GM19372 (cell line): ENCODE data around the gene TXNRD2.

Experiments used
- ATAC-seq: cut with Tn5 transposase; IDR thresholded peaks from one replicate; pipeline ENCODE4 v1.9.1; 2021; ENCODE audit warnings: mild to moderate bottlenecking, low read depth, moderate library complexity; ENCODE audit not compliant: unreplicated experiment

Gene TXNRD2

GRCh38 chr22:19941365-19942082, at the start of gene TXNRD2, which contains the start of gene COMT:
TXNRD2 (minus strand) TSS chr22:19941818; CDS start chr22:19941803, 15 bp downstream.
COMT (plus strand) TSS chr22:19941772; CDS start chr22:19962527, 20,755 bp downstream.
- no peak for ATAC-seq

GRCh38 chr22:19991395-19991644, 49.7 kb upstream of the TXNRD2 start:
- no peak for ATAC-seq

GRCh38 chr22:19990609-19991394, 49.2 kb upstream of the TXNRD2 start:
- ATAC-seq = no peak

- ATAC-seq = no peak
Measured at GRCh38 chr22:19990188-19990587, 48.6 kb upstream of the TXNRD2 start.

- no peak for ATAC-seq
Measured at GRCh38 chr22:19989725-19990067, 48.1 kb upstream of the TXNRD2 start.

GRCh38 chr22:19988965-19989724, 47.5 kb upstream of the TXNRD2 start:
- no peak for ATAC-seq

- ATAC-seq = no peak
Measured at GRCh38 chr22:19988331-19988808, 46.8 kb upstream of the TXNRD2 start.

- no peak for ATAC-seq
Measured at GRCh38 chr22:19987394-19988306, 46.0 kb upstream of the TXNRD2 start.

GRCh38 chr22:19986410-19987341, 45.1 kb upstream of the TXNRD2 start:
- ATAC-seq = peak; percentile 54

GRCh38 chr22:19986011-19986409, 44.4 kb upstream of the TXNRD2 start:
- ATAC-seq = no peak

- no peak for ATAC-seq
Measured at GRCh38 chr22:19984851-19985811, 43.5 kb upstream of the TXNRD2 start.

GRCh38 chr22:19984201-19984753, 42.7 kb upstream of the TXNRD2 start:
- no peak for ATAC-seq

GRCh38 chr22:19983741-19984140, 42.1 kb upstream of the TXNRD2 start:
- no peak for ATAC-seq

GRCh38 chr22:19982991-19983578, 41.5 kb upstream of the TXNRD2 start:
- ATAC-seq = no peak

GRCh38 chr22:19981961-19982920, 40.6 kb upstream of the TXNRD2 start:
- no peak for ATAC-seq
